ENCODE measurements around the gene FAM180A. TPM values are rescaled to one million over a fixed set of nuclear protein-coding genes. Genes with fewer than 3 reads are reported as not detected.
A peak's percentile ranks its signal among the peaks of the same experiment; 100 is the strongest.

The FAM180A gene
- total and polyA plus RNA-seq, 2 of the 8 experiments (the other 6 are each of a cell fraction or from before 2014, with no cell fraction given), result not detected

GRCh38 chr7:135777626-135778398 lies 29.2 kb upstream of the FAM180A start (continued):
- TF ChIP-seq, protein P1, sequence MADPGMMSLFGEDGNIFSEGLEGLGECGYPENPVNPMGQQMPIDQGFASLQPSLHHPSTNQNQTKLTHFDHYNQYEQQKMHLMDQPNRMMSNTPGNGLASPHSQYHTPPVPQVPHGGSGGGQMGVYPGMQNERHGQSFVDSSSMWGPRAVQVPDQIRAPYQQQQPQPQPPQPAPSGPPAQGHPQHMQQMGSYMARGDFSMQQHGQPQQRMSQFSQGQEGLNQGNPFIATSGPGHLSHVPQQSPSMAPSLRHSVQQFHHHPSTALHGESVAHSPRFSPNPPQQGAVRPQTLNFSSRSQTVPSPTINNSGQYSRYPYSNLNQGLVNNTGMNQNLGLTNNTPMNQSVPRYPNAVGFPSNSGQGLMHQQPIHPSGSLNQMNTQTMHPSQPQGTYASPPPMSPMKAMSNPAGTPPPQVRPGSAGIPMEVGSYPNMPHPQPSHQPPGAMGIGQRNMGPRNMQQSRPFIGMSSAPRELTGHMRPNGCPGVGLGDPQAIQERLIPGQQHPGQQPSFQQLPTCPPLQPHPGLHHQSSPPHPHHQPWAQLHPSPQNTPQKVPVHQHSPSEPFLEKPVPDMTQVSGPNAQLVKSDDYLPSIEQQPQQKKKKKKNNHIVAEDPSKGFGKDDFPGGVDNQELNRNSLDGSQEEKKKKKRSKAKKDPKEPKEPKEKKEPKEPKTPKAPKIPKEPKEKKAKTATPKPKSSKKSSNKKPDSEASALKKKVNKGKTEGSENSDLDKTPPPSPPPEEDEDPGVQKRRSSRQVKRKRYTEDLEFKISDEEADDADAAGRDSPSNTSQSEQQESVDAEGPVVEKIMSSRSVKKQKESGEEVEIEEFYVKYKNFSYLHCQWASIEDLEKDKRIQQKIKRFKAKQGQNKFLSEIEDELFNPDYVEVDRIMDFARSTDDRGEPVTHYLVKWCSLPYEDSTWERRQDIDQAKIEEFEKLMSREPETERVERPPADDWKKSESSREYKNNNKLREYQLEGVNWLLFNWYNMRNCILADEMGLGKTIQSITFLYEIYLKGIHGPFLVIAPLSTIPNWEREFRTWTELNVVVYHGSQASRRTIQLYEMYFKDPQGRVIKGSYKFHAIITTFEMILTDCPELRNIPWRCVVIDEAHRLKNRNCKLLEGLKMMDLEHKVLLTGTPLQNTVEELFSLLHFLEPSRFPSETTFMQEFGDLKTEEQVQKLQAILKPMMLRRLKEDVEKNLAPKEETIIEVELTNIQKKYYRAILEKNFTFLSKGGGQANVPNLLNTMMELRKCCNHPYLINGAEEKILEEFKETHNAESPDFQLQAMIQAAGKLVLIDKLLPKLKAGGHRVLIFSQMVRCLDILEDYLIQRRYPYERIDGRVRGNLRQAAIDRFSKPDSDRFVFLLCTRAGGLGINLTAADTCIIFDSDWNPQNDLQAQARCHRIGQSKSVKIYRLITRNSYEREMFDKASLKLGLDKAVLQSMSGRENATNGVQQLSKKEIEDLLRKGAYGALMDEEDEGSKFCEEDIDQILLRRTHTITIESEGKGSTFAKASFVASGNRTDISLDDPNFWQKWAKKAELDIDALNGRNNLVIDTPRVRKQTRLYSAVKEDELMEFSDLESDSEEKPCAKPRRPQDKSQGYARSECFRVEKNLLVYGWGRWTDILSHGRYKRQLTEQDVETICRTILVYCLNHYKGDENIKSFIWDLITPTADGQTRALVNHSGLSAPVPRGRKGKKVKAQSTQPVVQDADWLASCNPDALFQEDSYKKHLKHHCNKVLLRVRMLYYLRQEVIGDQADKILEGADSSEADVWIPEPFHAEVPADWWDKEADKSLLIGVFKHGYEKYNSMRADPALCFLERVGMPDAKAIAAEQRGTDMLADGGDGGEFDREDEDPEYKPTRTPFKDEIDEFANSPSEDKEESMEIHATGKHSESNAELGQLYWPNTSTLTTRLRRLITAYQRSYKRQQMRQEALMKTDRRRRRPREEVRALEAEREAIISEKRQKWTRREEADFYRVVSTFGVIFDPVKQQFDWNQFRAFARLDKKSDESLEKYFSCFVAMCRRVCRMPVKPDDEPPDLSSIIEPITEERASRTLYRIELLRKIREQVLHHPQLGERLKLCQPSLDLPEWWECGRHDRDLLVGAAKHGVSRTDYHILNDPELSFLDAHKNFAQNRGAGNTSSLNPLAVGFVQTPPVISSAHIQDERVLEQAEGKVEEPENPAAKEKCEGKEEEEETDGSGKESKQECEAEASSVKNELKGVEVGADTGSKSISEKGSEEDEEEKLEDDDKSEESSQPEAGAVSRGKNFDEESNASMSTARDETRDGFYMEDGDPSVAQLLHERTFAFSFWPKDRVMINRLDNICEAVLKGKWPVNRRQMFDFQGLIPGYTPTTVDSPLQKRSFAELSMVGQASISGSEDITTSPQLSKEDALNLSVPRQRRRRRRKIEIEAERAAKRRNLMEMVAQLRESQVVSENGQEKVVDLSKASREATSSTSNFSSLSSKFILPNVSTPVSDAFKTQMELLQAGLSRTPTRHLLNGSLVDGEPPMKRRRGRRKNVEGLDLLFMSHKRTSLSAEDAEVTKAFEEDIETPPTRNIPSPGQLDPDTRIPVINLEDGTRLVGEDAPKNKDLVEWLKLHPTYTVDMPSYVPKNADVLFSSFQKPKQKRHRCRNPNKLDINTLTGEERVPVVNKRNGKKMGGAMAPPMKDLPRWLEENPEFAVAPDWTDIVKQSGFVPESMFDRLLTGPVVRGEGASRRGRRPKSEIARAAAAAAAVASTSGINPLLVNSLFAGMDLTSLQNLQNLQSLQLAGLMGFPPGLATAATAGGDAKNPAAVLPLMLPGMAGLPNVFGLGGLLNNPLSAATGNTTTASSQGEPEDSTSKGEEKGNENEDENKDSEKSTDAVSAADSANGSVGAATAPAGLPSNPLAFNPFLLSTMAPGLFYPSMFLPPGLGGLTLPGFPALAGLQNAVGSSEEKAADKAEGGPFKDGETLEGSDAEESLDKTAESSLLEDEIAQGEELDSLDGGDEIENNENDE (IDR thresholded peaks at IDR 0.05; ENCODE audit: insufficient replicate concordance, low read length), result no peak
- TF ChIP-seq MAX (IDR thresholded peaks at IDR 0.05) (no peak), HDAC2 (IDR thresholded peaks at IDR 0.05; ENCODE audit: borderline replicate concordance in 1 of 2, low read depth in 2 of 2, low read length in 2 of 2) (0 out of 4 replicates have a peak, but pooled peaks of 1 of the 2 experiments have one; percentile 65)
